HEK293T (cell line): ENCODE data around the gene PXT1.
"Not testable (repeated sequence)": the region's sequence is repeated elsewhere in the genome, so short reads cannot be mapped to it uniquely, and the experiment has no call there.

ENCODE experiments used
- CTCF ChIA-PET: fragments of 350-600 bp; formaldehyde crosslinking; extraction: SDS; loops from one replicate; lab custom pipeline; 2021; ENCODE audit warnings: antibody characterized with exemption, inconsistent platforms; lab: Yijun Ruan, JAX
- POLR2A ChIA-PET: fragments of 350-600 bp; formaldehyde crosslinking; extraction: SDS; loops from one replicate; lab custom pipeline; 2020; ENCODE audit warnings: antibody characterized with exemption, inconsistent platforms; lab: Yijun Ruan, JAX
- DNase-seq: peaks from one replicate; pipeline ENCODE4 v3.0.0; 2012; ENCODE audit warnings: mixed read lengths; ENCODE audit errors: extremely low spot score
- ARNT ChIP-seq: fragments of 450-650 bp; IDR thresholded peaks from 2 replicates; pipeline ENCODE4 v1.6.1; 2017; ENCODE audit warnings: mild to moderate bottlenecking
- BHLHE40 ChIP-seq: fragments of 450-650 bp; IDR thresholded peaks from 2 replicates; pipeline ENCODE4 v1.6.1; 2016; ENCODE audit warnings: mild to moderate bottlenecking, moderate library complexity, borderline replicate concordance
- CTBP1 ChIP-seq: fragments of 450-650 bp; IDR thresholded peaks from 2 replicates; pipeline ENCODE4 v1.6.1; 2016; ENCODE audit warnings: borderline replicate concordance
- ELF4 ChIP-seq: fragments of 450-650 bp; IDR thresholded peaks from 2 replicates; pipeline ENCODE4 v1.6.1; 2017; ENCODE audit warnings: antibody characterized with exemption
- FOXA1 ChIP-seq: fragments of 450-650 bp; IDR thresholded peaks from 2 replicates; pipeline ENCODE4 v1.6.1; 2016; ENCODE audit warnings: mild to moderate bottlenecking
- FOXK2 ChIP-seq: fragments of 450-650 bp; IDR thresholded peaks from 2 replicates; pipeline ENCODE4 v1.6.1; 2016; ENCODE audit warnings: mild to moderate bottlenecking
- FOXM1 ChIP-seq: fragments of 450-650 bp; IDR thresholded peaks from 2 replicates; pipeline ENCODE4 v1.6.1; 2017; ENCODE audit warnings: mild to moderate bottlenecking, borderline replicate concordance
- HDGF ChIP-seq: fragments of 450-650 bp; IDR thresholded peaks from 2 replicates; pipeline ENCODE4 v1.6.1; 2017; ENCODE audit warnings: antibody characterized with exemption, borderline replicate concordance
- L3MBTL2 ChIP-seq: fragments of 450-650 bp; conservative IDR thresholded peaks from 2 replicates; pipeline ENCODE4 v1.6.1; 2016; ENCODE audit warnings: mild to moderate bottlenecking
- LEF1 ChIP-seq: fragments of 450-650 bp; IDR thresholded peaks from 2 replicates; pipeline ENCODE4 v1.6.1; 2017; ENCODE audit warnings: mild to moderate bottlenecking, borderline replicate concordance
- NFRKB ChIP-seq: fragments of 450-650 bp; IDR thresholded peaks from 2 replicates; pipeline ENCODE4 v1.6.1; 2016; ENCODE audit warnings: mild to moderate bottlenecking, moderate library complexity
- SP1 ChIP-seq: fragments of 450-650 bp; IDR thresholded peaks from 2 replicates; pipeline ENCODE4 v1.6.1; 2017
- SUZ12 ChIP-seq: fragments of 450-650 bp; IDR thresholded peaks from 2 replicates; pipeline ENCODE4 v1.6.1; 2016; ENCODE audit warnings: mild to moderate bottlenecking
- TARDBP ChIP-seq: fragments of 450-650 bp; IDR thresholded peaks from 2 replicates; pipeline ENCODE4 v1.6.1; 2016
- ZNF384 ChIP-seq: fragments of 450-650 bp; IDR thresholded peaks from 2 replicates; pipeline ENCODE4 v1.6.1; 2016
- TF ChIP-seq, protein P1 (sequence below): fragments of 450-650 bp; IDR thresholded peaks from 2 replicates; pipeline ENCODE4 v1.6.1; 2016

Gene PXT1

DNA sequence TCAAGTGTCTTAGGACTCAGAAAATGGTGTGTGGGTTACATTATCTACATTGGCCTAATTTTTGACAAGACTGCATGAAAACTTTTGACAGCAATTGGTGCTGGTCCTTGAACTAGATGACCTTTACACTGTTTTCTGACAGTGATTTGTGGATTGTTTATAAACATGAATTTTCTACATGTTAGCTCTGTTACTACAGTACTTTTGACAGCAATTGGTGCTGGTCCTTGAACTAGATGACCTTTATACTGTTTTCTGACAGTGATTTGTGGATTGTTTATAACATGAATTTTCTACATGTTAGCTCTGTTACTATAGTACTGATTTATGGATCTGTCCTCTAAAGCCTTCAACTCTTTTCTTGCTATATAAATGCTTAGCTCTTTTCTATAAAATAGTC, 16.8 kb upstream of the PXT1 start:
- no peak for TF ChIP-seq FOXM1
- no peak for TF ChIP-seq SUZ12
- peak; percentile 64; the same call in 1 of the 2 replicates for TF ChIP-seq ARNT
- TF ChIP-seq, protein P1, sequence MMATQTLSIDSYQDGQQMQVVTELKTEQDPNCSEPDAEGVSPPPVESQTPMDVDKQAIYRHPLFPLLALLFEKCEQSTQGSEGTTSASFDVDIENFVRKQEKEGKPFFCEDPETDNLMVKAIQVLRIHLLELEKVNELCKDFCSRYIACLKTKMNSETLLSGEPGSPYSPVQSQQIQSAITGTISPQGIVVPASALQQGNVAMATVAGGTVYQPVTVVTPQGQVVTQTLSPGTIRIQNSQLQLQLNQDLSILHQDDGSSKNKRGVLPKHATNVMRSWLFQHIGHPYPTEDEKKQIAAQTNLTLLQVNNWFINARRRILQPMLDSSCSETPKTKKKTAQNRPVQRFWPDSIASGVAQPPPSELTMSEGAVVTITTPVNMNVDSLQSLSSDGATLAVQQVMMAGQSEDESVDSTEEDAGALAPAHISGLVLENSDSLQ: peak; percentile 97
- peak; percentile 70; the same call in 1 of the 2 replicates for TF ChIP-seq CTBP1
- CTCF ChIA-PET: interaction anchor here (0.5 kb wide), 1 partner anchor 58 kb away, joined by 3 read pairs; no protein-coding TSS in a partner anchor
- POLR2A ChIA-PET: interaction anchor here (0.9 to 1.2 kb wide), 2 partner anchors 16 to 36 kb away, joined by 3 to 9 read pairs; no protein-coding TSS in a partner anchor
- no peak for DNase-seq

DNA sequence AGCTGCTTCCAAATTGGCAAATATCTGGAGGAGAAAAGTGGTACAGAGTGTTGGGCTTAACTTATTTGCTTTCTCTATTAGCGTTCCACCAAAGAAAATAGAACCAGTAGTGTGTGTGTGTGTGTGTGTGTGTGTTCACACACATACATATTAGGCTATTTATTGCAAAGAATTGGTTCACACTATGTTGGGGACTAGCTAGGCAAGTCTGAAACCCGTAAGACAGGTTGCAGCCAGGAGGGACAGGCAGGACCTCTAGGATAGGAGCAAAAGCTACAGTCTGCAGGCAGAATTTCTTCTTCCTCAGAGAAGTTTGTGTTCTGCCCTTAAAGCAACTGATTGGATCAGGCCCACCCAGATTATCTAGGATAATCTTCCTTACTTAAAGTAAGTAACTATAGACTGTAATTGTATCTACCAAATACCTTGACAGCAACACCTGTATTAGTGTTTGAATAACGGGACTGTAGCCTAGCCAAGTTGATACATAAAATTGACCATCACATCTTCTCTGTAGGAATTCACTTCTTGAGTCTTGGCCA, 12.9 kb upstream of the PXT1 start:
- ChIA-PET POLR2A (interaction anchor here (1.1 to 1.2 kb wide), 2 partner anchors 12 to 32 kb away, joined by 3 to 6 read pairs; no protein-coding TSS in a partner anchor), CTCF (no interaction called here)
- no peak for TF ChIP-seq BHLHE40
- TF ChIP-seq L3MBTL2: no peak
- TF ChIP-seq FOXA1: no peak
- TF ChIP-seq ZNF384: no peak
- TF ChIP-seq FOXM1: no peak
- TF ChIP-seq FOXK2: no peak
- TF ChIP-seq HDGF: no peak
- no peak for TF ChIP-seq NFRKB
- TF ChIP-seq SP1: no peak
- no peak for TF ChIP-seq TARDBP
- TF ChIP-seq SUZ12: no peak
- no peak for TF ChIP-seq ARNT
- DNase-seq: no peak

DNA sequence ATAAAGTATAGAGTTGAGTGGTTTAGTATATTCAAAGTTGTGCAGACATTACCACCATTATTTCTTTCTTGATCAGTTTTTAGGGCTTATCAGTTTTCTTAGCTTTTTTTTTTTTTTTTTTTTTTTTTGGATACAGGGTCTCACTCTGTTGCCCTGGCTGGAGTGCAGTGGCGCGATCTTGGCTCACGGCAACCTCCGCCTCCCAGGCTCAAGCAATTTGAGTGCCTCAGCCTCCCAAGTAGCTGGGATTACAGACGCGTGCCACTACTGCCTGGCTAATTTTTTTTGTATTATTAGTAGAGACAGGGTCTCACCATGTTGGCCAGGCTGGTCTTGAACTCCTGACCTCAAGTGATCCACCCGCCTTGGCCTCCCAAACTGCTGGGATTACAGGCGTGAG, 10.2 kb upstream of the PXT1 start:
- DNase-seq, CTCF ChIA-PET: not testable (repeated sequence)
- POLR2A ChIA-PET: interaction anchor here (1.1 kb wide), 1 partner anchor 9 kb away, joined by 3 read pairs; no protein-coding TSS in a partner anchor

DNA sequence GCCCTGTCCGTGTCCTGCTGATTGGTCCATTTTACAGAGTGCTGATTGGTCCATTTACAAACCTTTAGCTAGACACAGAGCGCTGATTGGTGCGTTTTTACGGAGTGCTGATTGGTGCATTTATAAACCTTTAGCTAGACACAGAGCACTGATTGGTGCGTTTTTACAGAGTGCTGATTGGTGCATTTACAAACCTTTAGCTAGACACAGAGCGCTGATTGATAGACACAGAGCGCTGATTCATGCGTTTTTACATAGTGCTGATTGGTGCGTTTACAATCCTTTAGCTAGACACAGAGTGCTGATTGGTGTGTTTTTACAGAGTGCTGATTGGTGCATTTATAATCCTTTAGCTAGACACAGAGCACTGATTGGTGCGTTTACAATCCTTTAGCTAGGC, 6.5 kb upstream of the PXT1 start:
- DNase-seq, POLR2A ChIA-PET, CTCF ChIA-PET: not testable (repeated sequence)

DNA sequence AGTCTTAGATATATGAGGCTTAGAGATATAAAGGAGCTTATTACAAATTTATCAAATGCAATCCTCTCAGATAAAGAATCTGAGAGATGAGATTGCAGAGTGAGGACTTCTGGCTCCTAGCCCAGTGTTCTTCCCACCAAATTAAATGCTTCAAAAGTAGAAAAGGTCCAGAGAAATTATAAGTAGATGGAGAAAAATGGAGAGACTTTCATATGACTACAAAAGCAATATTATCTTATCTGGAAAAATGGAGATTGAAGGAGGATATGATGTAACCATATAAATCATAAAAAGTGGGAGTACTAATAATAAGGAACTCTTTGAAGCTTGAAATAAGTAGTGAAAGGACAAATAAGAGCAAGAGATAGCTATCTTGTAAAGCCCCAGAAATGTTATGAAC, 3.0 kb upstream of the PXT1 start:
- no peak for DNase-seq
- CTCF ChIA-PET: interaction anchor here (0.6 to 1.4 kb wide), 2 partner anchors 22 to 334 kb away, joined by 3 read pairs; no protein-coding TSS in a partner anchor
- POLR2A ChIA-PET: interaction anchor here (1.4 to 1.6 kb wide), 2 partner anchors 22 to 23 kb away, joined by 4 to 7 read pairs; no protein-coding TSS in a partner anchor
- TF ChIP-seq CTBP1: no peak
- TF ChIP-seq, protein P1: no peak
- no peak for TF ChIP-seq BHLHE40
- no peak for TF ChIP-seq FOXA1

DNA sequence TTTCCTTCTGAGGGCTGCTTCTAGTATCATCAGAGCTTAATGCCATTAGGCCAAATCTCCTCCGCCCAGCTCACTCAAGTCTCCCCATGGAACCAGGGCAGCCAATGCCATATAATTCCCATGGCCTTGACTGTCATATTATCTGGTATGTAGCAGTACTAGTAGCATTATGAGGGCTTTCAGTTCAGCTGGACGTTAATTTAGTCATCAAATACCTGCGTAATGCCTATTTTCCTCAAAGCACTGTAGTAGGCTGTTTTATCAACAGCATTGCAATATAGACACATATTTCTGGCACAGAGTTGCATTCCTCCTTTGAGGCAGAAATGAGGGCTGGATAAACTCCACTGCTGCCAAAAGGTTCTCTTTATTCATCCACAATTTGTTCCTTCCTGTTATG, 1.8 kb upstream of the PXT1 start:
- CTCF ChIA-PET: interaction anchor here (0.7 to 1.4 kb wide), 4 partner anchors 21 to 950 kb away, joined by 3 to 4 read pairs (median 3); no protein-coding TSS in a partner anchor
- TF ChIP-seq BHLHE40: no peak
- TF ChIP-seq, protein P1: no peak
- TF ChIP-seq FOXM1: no peak
- no peak for TF ChIP-seq HDGF
- no peak for TF ChIP-seq ARNT
- no peak for TF ChIP-seq CTBP1
- TF ChIP-seq NFRKB: no peak
- TF ChIP-seq L3MBTL2: no peak
- TF ChIP-seq FOXK2: no peak
- no peak for TF ChIP-seq ELF4
- no peak for TF ChIP-seq LEF1
- no peak for TF ChIP-seq FOXA1
- no peak for TF ChIP-seq SUZ12
- TF ChIP-seq TARDBP: no peak
- no peak for TF ChIP-seq SP1
- DNase-seq: no peak
- POLR2A ChIA-PET: interaction anchor here (1.0 to 1.6 kb wide), 4 partner anchors 9 to 21 kb away, joined by 3 to 7 read pairs (median 4); no protein-coding TSS in a partner anchor

DNA sequence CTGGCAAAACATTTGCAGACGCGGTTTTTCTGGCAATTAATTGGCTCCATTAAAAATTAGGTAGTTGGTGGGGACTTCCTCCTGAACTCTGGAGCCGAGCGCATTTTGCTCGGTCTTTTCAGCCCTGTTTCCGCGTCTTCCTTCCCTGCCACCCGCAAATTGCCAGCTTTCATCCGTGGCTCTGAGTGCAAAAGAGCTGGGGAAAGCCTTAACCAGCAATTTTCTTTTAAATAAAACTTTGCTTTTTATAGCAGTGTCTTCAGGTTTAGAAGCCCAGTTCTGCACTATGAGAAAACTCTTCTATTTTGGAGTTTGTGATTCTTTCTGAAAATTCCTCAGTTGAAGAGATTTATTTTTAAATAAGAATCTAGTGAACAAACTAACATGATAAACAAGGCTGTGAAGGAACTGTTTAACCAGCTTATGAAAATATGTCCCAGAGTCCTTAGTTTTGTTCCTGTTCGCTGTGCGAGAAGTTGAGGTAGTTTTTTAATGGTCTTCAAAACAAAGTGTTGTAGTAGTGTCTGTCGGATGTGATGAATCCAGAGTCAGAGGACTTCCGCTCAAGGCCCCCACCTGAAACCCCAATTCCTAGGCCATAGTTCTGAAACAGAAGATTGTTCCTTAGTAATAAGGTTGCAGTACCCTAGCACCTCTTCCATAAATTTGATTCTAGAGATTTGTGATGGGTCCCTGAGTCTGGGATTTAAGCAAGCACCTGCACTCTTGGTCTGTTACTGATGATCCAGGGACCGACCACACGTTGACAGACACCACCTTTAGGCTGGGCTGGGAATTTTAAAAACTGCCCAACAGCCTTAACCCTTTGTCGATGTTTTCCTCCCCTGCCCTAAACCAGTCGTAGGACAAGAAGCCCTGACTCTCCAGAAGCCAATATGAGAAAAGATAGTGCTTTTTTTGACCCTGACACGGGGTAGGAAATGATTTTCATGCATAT, 1.1 kb upstream of the PXT1 start:
- POLR2A ChIA-PET: interaction anchor here (0.7 to 1.4 kb wide), 9 partner anchors 9 to 136 kb away, joined by 3 to 16 read pairs (median 3); no protein-coding TSS in a partner anchor
- TF ChIP-seq ARNT (no peak), LEF1 (no peak), FOXK2 (no peak), SUZ12 (no peak), ELF4 (no peak), ZNF384 (no peak), TARDBP (no peak), SP1 (no peak), FOXM1 (no peak), NFRKB (no peak), L3MBTL2 (no peak), FOXA1 (no peak)
- TF ChIP-seq, protein P1: no peak
- CTCF ChIA-PET: interaction anchor here (0.6 to 1.4 kb wide), 4 partner anchors 45 to 949 kb away, joined by 3 to 4 read pairs (median 3); no protein-coding TSS in a partner anchor
- DNase-seq: peak; percentile 40
